A673 (cell line): ENCODE results near the gene FAM131B. TPM values are rescaled to one million over a fixed set of nuclear protein-coding genes. Genes with fewer than 3 reads are reported as not detected.

Experiments used
- BruUV-seq: library from RNA; stranded (reverse); fragments of 400-500 nt; replicated peaks from 2 replicates; lab custom pipeline; 2021; lab: Mats Ljungman, UMichigan
- CTCF ChIA-PET: fragments of 300-600 bp; sonication (Branson Sonifier 250); formaldehyde crosslinking; loops from one replicate; lab custom pipeline; 2022; ENCODE audit warnings: antibody characterized with exemption; lab: Charles Lee
- POLR2A ChIA-PET: fragments of 300-600 bp; sonication (Branson Sonifier 250); formaldehyde crosslinking; loops from one replicate; lab custom pipeline; 2022; ENCODE audit warnings: antibody characterized with exemption; ENCODE audit not compliant: low non-redundant PET; lab: Charles Lee
- DNase-seq: peaks from one replicate; pipeline ENCODE4 v3.0.0-alpha.2; 2015; ENCODE audit warnings: low spot score
- H3K27ac ChIP-seq: fragments of 200-600 bp; sonication (generic); 2 replicates; pipeline ENCODE4 v1.5.1; 2016; ENCODE audit warnings: mixed run types, low read depth, mild to moderate bottlenecking, mixed read lengths, antibody characterized with exemption, low read length; ENCODE audit not compliant: poor library complexity, severe bottlenecking
- H3K27me3 ChIP-seq: fragments of 200-600 bp; sonication (generic); replicated peaks from 2 replicates; pipeline ENCODE4 v1.6.1; 2017; ENCODE audit warnings: mixed run types, low read depth, mild to moderate bottlenecking, mixed read lengths, antibody characterized with exemption, low read length; ENCODE audit not compliant: insufficient read depth, poor library complexity
- H3K36me3 ChIP-seq: fragments of 200-600 bp; sonication (generic); 2 replicates; pipeline ENCODE4 v1.6.1; 2016; ENCODE audit warnings: mixed run types, mild to moderate bottlenecking, mixed read lengths, antibody characterized with exemption, low read length; ENCODE audit not compliant: insufficient read depth, poor library complexity, severe bottlenecking
- H3K4me1 ChIP-seq: fragments of 200-600 bp; sonication (generic); 2 replicates; pipeline ENCODE4 v1.6.1; 2017; ENCODE audit warnings: mixed run types, mild to moderate bottlenecking, mixed read lengths, antibody characterized with exemption, low read length; ENCODE audit not compliant: insufficient read depth, poor library complexity, severe bottlenecking
- H3K4me3 ChIP-seq: fragments of 200-600 bp; sonication (generic); 2 replicates; pipeline ENCODE4 v1.5.1; 2016; ENCODE audit warnings: low read depth, mixed run types, mild to moderate bottlenecking, mixed read lengths, low read length; ENCODE audit not compliant: poor library complexity, severe bottlenecking
- H3K9me3 ChIP-seq: fragments of 200-600 bp; sonication (generic); 2 replicates; pipeline ENCODE4 v1.6.1; 2016; ENCODE audit warnings: mixed run types, low read depth, mild to moderate bottlenecking, mixed read lengths, antibody characterized with exemption, low read length; ENCODE audit not compliant: poor library complexity, severe bottlenecking
- EZH2 ChIP-seq: fragments of 200-600 bp; sonication (generic); IDR thresholded peaks from 2 replicates; pipeline ENCODE4 v1.6.1; 2017; ENCODE audit warnings: borderline replicate concordance, low read depth, mild to moderate bottlenecking, mixed read lengths, antibody characterized with exemption, low read length; ENCODE audit not compliant: poor library complexity, severe bottlenecking
- intact Hi-C: fragments of 100-400 bp; cut with micrococcal nuclease; formaldehyde crosslinking; loops from one replicate; pipeline ENCODE4 v1.10.0; 2022; ENCODE audit not compliant: unreplicated experiment
- total RNA-seq: library from RNA; stranded (reverse); gene quantifications from 2 replicates; pipeline ENCODE4 v1.2.3, GENCODE V29; 2021
- TF ChIP-seq, protein P1 (sequence below): fragments of 300-800, 200-600 bp; sonication (generic); conservative IDR thresholded peaks from 2 replicates; pipeline ENCODE4 v1.5.1; 2017; ENCODE audit warnings: low read depth, mild to moderate bottlenecking, antibody characterized with exemption, low read length, moderate library complexity, mixed read lengths

The FAM131B gene
- total RNA-seq, 1 experiment from 2014 or later, result 1.9 TPM

DNA sequence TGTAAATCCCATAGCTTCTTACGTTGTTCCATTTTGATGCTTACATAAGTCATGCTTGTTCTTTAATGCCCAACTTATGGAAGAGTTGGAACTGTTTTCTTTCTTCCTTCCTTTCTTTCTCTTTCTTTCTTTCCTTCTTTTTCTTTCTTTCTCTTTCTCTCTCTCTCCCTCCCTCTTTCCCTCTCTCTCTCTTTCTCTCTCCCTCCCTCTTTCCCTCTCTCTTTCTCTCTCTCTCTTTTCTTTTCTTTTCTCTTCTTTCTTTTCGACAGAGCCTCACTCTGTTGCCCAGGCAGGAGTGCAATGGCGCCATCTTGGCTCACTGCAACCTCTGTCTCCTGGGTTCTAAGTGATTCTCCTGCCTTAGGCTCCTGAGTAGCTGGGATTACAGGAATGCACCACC, 18.9 kb downstream of the FAM131B start:
- H3K9me3 ChIP-seq, result no peaks in the 10 kb centered on the region
- no peak for DNase-seq
- BruUV-seq, result no TSS peak
- no peaks in the 10 kb centered on the region for H3K4me1 ChIP-seq
- intact Hi-C loops, result loop anchor here (2.0 kb wide), 1 partner anchor 23 kb away; no protein-coding TSS in a partner anchor
- TF ChIP-seq, protein P1, sequence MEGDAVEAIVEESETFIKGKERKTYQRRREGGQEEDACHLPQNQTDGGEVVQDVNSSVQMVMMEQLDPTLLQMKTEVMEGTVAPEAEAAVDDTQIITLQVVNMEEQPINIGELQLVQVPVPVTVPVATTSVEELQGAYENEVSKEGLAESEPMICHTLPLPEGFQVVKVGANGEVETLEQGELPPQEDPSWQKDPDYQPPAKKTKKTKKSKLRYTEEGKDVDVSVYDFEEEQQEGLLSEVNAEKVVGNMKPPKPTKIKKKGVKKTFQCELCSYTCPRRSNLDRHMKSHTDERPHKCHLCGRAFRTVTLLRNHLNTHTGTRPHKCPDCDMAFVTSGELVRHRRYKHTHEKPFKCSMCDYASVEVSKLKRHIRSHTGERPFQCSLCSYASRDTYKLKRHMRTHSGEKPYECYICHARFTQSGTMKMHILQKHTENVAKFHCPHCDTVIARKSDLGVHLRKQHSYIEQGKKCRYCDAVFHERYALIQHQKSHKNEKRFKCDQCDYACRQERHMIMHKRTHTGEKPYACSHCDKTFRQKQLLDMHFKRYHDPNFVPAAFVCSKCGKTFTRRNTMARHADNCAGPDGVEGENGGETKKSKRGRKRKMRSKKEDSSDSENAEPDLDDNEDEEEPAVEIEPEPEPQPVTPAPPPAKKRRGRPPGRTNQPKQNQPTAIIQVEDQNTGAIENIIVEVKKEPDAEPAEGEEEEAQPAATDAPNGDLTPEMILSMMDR, result no peak
- TF ChIP-seq EZH2, result no peak
- no peak overlapping the region for H3K4me3 ChIP-seq
- ChIA-PET POLR2A (no interaction called here), CTCF (no interaction called here)
- H3K27me3 ChIP-seq, result peaks cover 30% of the 10 kb centered on the region
- H3K36me3 ChIP-seq, result no peaks in the 10 kb centered on the region
- H3K27ac ChIP-seq, result no peak overlapping the region

DNA sequence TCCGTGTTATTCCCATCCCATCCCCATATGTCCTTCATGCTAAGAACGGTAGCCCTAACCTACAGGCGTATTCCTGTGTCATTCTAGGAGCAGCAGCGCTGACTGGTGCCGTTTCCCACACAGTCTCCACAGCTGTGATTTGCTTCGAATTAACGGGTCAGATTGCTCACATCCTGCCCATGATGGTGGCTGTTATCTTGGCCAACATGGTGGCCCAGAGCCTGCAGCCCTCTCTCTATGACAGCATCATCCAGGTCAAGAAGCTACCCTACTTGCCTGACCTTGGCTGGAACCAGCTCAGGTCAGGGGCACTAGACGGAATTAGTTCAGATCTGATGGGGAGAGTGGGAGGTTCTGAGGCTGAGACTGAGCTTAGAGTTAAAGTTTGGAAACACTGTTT, 20.7 kb downstream of the FAM131B start:
- DNase-seq, result no peak
- ChIA-PET CTCF (no interaction called here), POLR2A (no interaction called here)
- TF ChIP-seq EZH2, result no peak
- TF ChIP-seq, protein P1, result no peak
- Histone ChIP-seq H3K27me3 (peaks cover 25% of the 10 kb centered on the region), H3K4me3 (no peak overlapping the region), H3K4me1 (no peaks in the 10 kb centered on the region), H3K9me3 (no peaks in the 10 kb centered on the region), H3K27ac (no peak overlapping the region), H3K36me3 (no peaks in the 10 kb centered on the region)
- no TSS peak for BruUV-seq
- intact Hi-C loops, result loop anchor here (2.0 kb wide), 1 partner anchor 21 kb away; no protein-coding TSS in a partner anchor

DNA sequence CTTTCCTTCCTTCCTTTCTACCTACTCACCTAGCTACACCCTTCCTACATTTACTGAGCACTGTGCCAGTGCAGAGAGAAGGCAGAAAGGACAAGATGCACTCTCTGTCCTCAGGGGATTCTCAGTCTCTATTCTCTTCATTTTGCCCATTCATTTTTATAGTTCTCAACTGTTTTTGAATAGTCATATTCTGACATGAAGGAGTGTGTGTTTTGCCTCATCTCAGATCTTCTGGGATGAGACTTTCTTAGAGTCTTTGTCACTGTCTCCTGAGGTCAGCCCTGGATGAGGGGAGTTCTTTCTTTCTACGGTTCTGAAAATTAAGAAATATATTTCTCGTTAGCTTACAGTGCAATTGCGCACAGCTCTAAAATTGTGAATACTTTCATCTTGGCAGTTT, 25.3 kb downstream of the FAM131B start:
- intact Hi-C loops, result no loop called here
- no peak overlapping the region for H3K4me3 ChIP-seq
- H3K36me3 ChIP-seq, result no peaks in the 10 kb centered on the region
- POLR2A ChIA-PET, result no interaction called here
- no TSS peak for BruUV-seq
- H3K9me3 ChIP-seq, result no peaks in the 10 kb centered on the region
- no peak for DNase-seq
- H3K27me3 ChIP-seq, result peaks cover 13% of the 10 kb centered on the region
- H3K4me1 ChIP-seq, result no peaks in the 10 kb centered on the region
- CTCF ChIA-PET, result no interaction called here
- no peak overlapping the region for H3K27ac ChIP-seq
- TF ChIP-seq, protein P1, result no peak
- no peak for TF ChIP-seq EZH2
